A549 (cell line): ENCODE results near the gene ASTL. TPM values are rescaled to one million over a fixed set of nuclear protein-coding genes. Genes with fewer than 3 reads are reported as not detected.

Source experiments
- ATAC-seq, 2 experiments: fragments of 200-7000 bp in 1 of 2; fragments of >200 bp in 1 of 2; cut with Nextera tagmentation in 1 of 2; cut with Tn5 transposase in 1 of 2; 3 replicates each; pipeline versions ENCODE4 v1.8.0 to v1.9.1; 2018 to 2020; ENCODE audit warnings: mild to moderate bottlenecking in 1 of 2, moderate library complexity in 1 of 2
- CTCF ChIA-PET: fragments of 300-600 bp; sonication (Branson Sonifier 250); formaldehyde crosslinking; extraction: SDS; loops from one replicate; lab custom pipeline; 2021; ENCODE audit warnings: antibody characterized with exemption, inconsistent platforms; lab: Yijun Ruan, JAX
- POLR2A ChIA-PET: fragments of 350-600 bp; formaldehyde crosslinking; extraction: SDS; loops from one replicate; lab custom pipeline; 2021; ENCODE audit warnings: antibody characterized with exemption, inconsistent platforms; lab: Yijun Ruan, JAX
- DNase-seq, 2 experiments: peaks; one replicate each; pipeline versions ENCODE4 v3.0.0 to v3.0.0-alpha.2; 2011 to 2016; ENCODE audit warnings: low read depth in 1 of 2, low spot score in 1 of 2
- FAIRE-seq: peaks from 2 replicates; lab custom pipeline; 2011; peaks lifted over from hg19 to GRCh38; lab: Jason Lieb, UNC
- H3K27ac ChIP-seq, 2 experiments: fragments of >200 bp; sonication (Bioruptor Twin); formaldehyde crosslinking; 3 replicates each; pipeline ENCODE4 v1.5.1; 2016 to 2017
- H3K4me1 ChIP-seq: fragments of >200 bp; sonication (Bioruptor Twin); formaldehyde crosslinking; 3 replicates; pipeline ENCODE4 v1.6.1; 2016
- H3K4me2 ChIP-seq: fragments of >200 bp; sonication (Bioruptor Twin); formaldehyde crosslinking; 3 replicates; pipeline ENCODE4 v1.6.1; 2016
- H3K4me3 ChIP-seq: fragments of >200 bp; sonication (Bioruptor Twin); formaldehyde crosslinking; 3 replicates; pipeline ENCODE4 v1.5.1; 2016
- H3K9me3 ChIP-seq: fragments of >200 bp; sonication (Bioruptor Twin); formaldehyde crosslinking; 3 replicates; pipeline ENCODE4 v1.6.1; 2016
- CBX2 ChIP-seq: fragments of 200-600 bp; sonication (generic); IDR thresholded peaks from 2 replicates; pipeline ENCODE4 v1.6.1; 2016; ENCODE audit warnings: low read depth, mild to moderate bottlenecking, borderline replicate concordance
- EHF ChIP-seq: fragments of 250-450 bp; sonication (Bioruptor Pico); IDR thresholded peaks from 2 replicates; pipeline ENCODE4 v1.5.0; 2020; ENCODE audit warnings: mild to moderate bottlenecking
- FOSL2 ChIP-seq, 2 experiments: fragments of 450-650 bp in 1 of 2; fragments of >200 bp in 1 of 2; sonication (Bioruptor Twin) in 1 of 2; formaldehyde crosslinking; IDR thresholded peaks; 2 replicates each; pipeline versions ENCODE4 v1.5.0 to v1.6.1; 2016 to 2020; ENCODE audit warnings: mild to moderate bottlenecking in 1 of 2, moderate library complexity in 1 of 2
- FOXS1 ChIP-seq: fragments of 250-450 bp; sonication (Bioruptor Pico); IDR thresholded peaks from 2 replicates; pipeline ENCODE4 v1.5.0; 2020; ENCODE audit warnings: mild to moderate bottlenecking, moderate library complexity
- GATA3 ChIP-seq: IDR thresholded peaks from 2 replicates; pipeline ENCODE4 v1.6.1; 2012; ENCODE audit warnings: borderline replicate concordance
- HEYL ChIP-seq: fragments of 250-450 bp; sonication (Bioruptor Pico); IDR thresholded peaks from 2 replicates; pipeline ENCODE4 v1.8.0; 2021; ENCODE audit warnings: mild to moderate bottlenecking, moderate library complexity
- HOXA7 ChIP-seq: fragments of 250-450 bp; sonication (Bioruptor Pico); IDR thresholded peaks from 2 replicates; pipeline ENCODE4 v1.5.0; 2020; ENCODE audit warnings: mild to moderate bottlenecking, moderate library complexity
- HOXB5 ChIP-seq: fragments of 250-450 bp; sonication (Bioruptor Pico); IDR thresholded peaks from 2 replicates; pipeline ENCODE4 v1.5.0; 2020; ENCODE audit warnings: mild to moderate bottlenecking, moderate library complexity
- KDM1A ChIP-seq: fragments of 200-600 bp; sonication (generic); IDR thresholded peaks from 2 replicates; pipeline ENCODE4 v1.6.1; 2016; ENCODE audit warnings: low read depth, mild to moderate bottlenecking
- KDM5A ChIP-seq: fragments of 200-600 bp; sonication (generic); IDR thresholded peaks from 2 replicates; pipeline ENCODE4 v1.6.1; 2016; ENCODE audit warnings: antibody characterized with exemption, mild to moderate bottlenecking
- PHF8 ChIP-seq: fragments of 200-600 bp; sonication (generic); IDR thresholded peaks from 2 replicates; pipeline ENCODE4 v1.6.1; 2016; ENCODE audit warnings: low read depth, mild to moderate bottlenecking, antibody characterized with exemption, moderate library complexity, borderline replicate concordance
- POLR2A ChIP-seq: IDR thresholded peaks from 2 replicates; pipeline ENCODE4 v1.6.1; 2012; ENCODE audit warnings: mild to moderate bottlenecking, low read length
- POLR2AphosphoS2 ChIP-seq: conservative IDR thresholded peaks from 2 replicates; pipeline ENCODE4 v1.6.1; 2012; ENCODE audit warnings: low read length, improper control_type of control experiment, inconsistent platforms
- RNF2 ChIP-seq: fragments of 200-600 bp; sonication (generic); IDR thresholded peaks from 2 replicates; pipeline ENCODE4 v1.6.1; 2016; ENCODE audit warnings: low read depth, mild to moderate bottlenecking, antibody characterized with exemption, moderate library complexity, borderline replicate concordance
- TFCP2L1 ChIP-seq: fragments of 250-450 bp; sonication (Bioruptor Pico); IDR thresholded peaks from 2 replicates; pipeline ENCODE4 v1.5.0; 2021; ENCODE audit warnings: mild to moderate bottlenecking
- ZNF302 ChIP-seq: fragments of 250-450 bp; sonication (Bioruptor Pico); IDR thresholded peaks from 2 replicates; pipeline ENCODE4 v1.9.0; 2021; ENCODE audit warnings: inconsistent platforms, mild to moderate bottlenecking, moderate library complexity
- WGBS: methylation state at CpG from one replicate; pipeline ENCODE4 v1.1.6; 2017; ENCODE audit errors: missing lambda C conversion rate; 5-methylcytosine and 5-hydroxymethylcytosine counted together
- polyA plus RNA-seq, 4 experiments: library from polyadenylated mRNA; depleted of rRNA in 3 of 4; stranded (reverse); fragments of >200 nt; fragmentation: RNase III in 1 of 4; extraction: RNeasy Plus Mini Kit Qiagen cat#74134 plus additional on column Dnase treatment in 1 of 4; gene quantifications; 2 replicates in 3 of 4; 3 replicates in 1 of 4; pipeline ENCODE4 v1.2.3, GENCODE V29; 2011 to 2017
- TF ChIP-seq, protein P1 (sequence below): fragments of 200-600 bp; sonication (generic); IDR thresholded peaks from 2 replicates; pipeline ENCODE4 v1.6.1; 2016; ENCODE audit warnings: antibody characterized with exemption, mild to moderate bottlenecking, moderate library complexity
- TF ChIP-seq, protein P2 (sequence below): fragments of 250-450 bp; sonication (Bioruptor Pico); IDR thresholded peaks from 2 replicates; pipeline ENCODE4 v1.5.0; 2021; ENCODE audit warnings: mild to moderate bottlenecking, moderate library complexity, borderline replicate concordance
- TF ChIP-seq, protein P3 (sequence below): fragments of 150-350 bp; IDR thresholded peaks from 2 replicates; pipeline ENCODE4 v1.6.1; 2014; ENCODE audit warnings: low read depth, mild to moderate bottlenecking, low read length
- TF ChIP-seq, protein P4 (sequence below): IDR thresholded peaks from 2 replicates; pipeline ENCODE4 v1.6.1; 2012

ASTL gene
- polyA plus RNA-seq, 2 of the 4 experiments (the other 2 are of a cell fraction), result not detected

DNA sequence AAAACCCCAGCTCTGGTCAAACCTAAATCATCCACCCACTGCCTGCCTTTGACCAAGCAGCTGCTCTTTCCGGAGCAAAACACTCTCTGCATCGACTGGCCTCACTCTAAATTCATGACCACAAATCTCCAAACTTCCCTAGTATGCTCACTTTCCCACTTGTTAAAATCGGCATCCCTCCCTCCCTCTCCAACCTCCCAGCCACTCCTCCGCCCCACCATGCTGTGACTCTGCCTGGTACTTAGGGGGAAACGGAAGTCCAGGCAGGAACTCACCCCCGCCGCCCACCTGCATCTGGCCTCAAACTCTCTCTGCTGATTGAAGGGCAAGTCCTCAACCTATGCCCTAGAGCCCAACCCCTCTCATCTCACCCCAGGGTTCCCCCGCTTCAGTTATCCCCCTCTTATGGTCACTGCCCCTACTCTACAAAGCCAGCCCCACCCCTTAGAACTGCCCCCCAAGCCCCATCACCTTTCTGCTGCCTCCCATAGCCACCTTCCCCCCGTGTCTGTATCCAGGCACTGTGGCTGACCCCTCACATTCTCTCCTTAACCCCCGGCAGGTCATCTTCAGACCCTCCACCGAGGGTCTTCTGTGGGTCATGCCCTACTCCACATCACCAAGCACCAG is 18.1 kb downstream of the ASTL start:
- no peaks in the 10 kb centered on the region for H3K9me3 ChIP-seq
- H3K4me2 ChIP-seq, result no peak overlapping the region
- peaks cover 4% of the 10 kb centered on the region; the same call in 2 of the 3 replicates for H3K4me1 ChIP-seq
- ChIA-PET CTCF (interaction anchor here (0.8 to 1.6 kb wide), 2 partner anchors 54 to 98 kb away, joined by 3 to 5 read pairs; no protein-coding TSS in a partner anchor), POLR2A (no interaction called here)
- no peak for TF ChIP-seq FOXS1 (CRISPR knock-in tag)
- no peak for TF ChIP-seq KDM5A
- TF ChIP-seq FOSL2 (IDR thresholded peaks at IDR 0.05), result no peak
- no peak for TF ChIP-seq FOSL2 (CRISPR knock-in tag; IDR thresholded peaks at IDR 0.05)
- no peak for TF ChIP-seq GATA3
- TF ChIP-seq ZNF302 (CRISPR knock-in tag), result no peak
- TF ChIP-seq TFCP2L1 (CRISPR knock-in tag), result no peak
- TF ChIP-seq RNF2, result no peak
- no peak for TF ChIP-seq HOXB5
- no peak for TF ChIP-seq CBX2
- TF ChIP-seq, protein P1, sequence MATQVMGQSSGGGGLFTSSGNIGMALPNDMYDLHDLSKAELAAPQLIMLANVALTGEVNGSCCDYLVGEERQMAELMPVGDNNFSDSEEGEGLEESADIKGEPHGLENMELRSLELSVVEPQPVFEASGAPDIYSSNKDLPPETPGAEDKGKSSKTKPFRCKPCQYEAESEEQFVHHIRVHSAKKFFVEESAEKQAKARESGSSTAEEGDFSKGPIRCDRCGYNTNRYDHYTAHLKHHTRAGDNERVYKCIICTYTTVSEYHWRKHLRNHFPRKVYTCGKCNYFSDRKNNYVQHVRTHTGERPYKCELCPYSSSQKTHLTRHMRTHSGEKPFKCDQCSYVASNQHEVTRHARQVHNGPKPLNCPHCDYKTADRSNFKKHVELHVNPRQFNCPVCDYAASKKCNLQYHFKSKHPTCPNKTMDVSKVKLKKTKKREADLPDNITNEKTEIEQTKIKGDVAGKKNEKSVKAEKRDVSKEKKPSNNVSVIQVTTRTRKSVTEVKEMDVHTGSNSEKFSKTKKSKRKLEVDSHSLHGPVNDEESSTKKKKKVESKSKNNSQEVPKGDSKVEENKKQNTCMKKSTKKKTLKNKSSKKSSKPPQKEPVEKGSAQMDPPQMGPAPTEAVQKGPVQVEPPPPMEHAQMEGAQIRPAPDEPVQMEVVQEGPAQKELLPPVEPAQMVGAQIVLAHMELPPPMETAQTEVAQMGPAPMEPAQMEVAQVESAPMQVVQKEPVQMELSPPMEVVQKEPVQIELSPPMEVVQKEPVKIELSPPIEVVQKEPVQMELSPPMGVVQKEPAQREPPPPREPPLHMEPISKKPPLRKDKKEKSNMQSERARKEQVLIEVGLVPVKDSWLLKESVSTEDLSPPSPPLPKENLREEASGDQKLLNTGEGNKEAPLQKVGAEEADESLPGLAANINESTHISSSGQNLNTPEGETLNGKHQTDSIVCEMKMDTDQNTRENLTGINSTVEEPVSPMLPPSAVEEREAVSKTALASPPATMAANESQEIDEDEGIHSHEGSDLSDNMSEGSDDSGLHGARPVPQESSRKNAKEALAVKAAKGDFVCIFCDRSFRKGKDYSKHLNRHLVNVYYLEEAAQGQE, result no peak
- no peak for TF ChIP-seq POLR2A
- 40% methylated on average over 11 of the region's 11 CpGs for WGBS
- H3K4me3 ChIP-seq, result no peak overlapping the region
- no peak overlapping the region for H3K27ac ChIP-seq
- ATAC-seq (no peak), DNase-seq (no peak), FAIRE-seq (no peak)

DNA sequence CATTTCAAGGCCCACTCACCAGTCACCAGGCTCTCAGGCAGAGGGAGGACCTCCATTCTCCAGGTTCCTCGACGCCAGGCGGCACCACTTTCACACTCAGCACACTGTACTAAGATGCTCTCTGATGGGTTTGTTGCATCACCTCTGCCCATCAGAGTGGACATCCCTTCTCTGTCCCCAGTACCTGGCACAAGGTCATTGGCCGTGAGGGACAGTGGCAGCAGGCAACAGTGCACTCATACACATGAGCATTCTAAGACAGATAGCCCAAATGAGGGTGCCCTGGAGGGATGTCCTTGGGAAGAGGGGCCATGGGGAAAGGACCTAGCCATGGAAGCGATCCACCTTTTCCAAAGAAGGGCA is 18.9 kb downstream of the ASTL start:
- 76% methylated on average over 5 of the region's 5 CpGs for WGBS
- CTCF ChIA-PET, result interaction anchor here (1.6 to 9.6 kb wide), 5 partner anchors 18 to 127 kb away, joined by 5 to 126 read pairs (median 27); partner anchors contain the start of genes ANKRD36C and ASTL
- DNase-seq, result no peak
- Histone ChIP-seq H3K4me2 (no peak overlapping the region), H3K27ac (no peak overlapping the region), H3K4me3 (no peak overlapping the region)
- TF ChIP-seq CBX2 (no peak), HEYL (no peak), HOXB5 (no peak), EHF (CRISPR knock-in tag) (no peak), POLR2AphosphoS2 (no peak), KDM1A (no peak), RNF2 (no peak), HOXA7 (no peak), PHF8 (no peak), FOSL2 (IDR thresholded peaks at IDR 0.05) (no peak), FOSL2 (CRISPR knock-in tag; IDR thresholded peaks at IDR 0.05) (no peak)
- TF ChIP-seq, protein P2, sequence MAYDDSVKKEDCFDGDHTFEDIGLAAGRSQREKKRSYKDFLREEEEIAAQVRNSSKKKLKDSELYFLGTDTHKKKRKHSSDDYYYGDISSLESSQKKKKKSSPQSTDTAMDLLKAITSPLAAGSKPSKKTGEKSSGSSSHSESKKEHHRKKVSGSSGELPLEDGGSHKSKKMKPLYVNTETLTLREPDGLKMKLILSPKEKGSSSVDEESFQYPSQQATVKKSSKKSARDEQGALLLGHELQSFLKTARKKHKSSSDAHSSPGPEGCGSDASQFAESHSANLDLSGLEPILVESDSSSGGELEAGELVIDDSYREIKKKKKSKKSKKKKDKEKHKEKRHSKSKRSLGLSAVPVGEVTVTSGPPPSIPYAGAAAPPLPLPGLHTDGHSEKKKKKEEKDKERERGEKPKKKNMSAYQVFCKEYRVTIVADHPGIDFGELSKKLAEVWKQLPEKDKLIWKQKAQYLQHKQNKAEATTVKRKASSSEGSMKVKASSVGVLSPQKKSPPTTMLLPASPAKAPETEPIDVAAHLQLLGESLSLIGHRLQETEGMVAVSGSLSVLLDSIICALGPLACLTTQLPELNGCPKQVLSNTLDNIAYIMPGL (CRISPR knock-in tag), result no peak
- TF ChIP-seq, protein P3, sequence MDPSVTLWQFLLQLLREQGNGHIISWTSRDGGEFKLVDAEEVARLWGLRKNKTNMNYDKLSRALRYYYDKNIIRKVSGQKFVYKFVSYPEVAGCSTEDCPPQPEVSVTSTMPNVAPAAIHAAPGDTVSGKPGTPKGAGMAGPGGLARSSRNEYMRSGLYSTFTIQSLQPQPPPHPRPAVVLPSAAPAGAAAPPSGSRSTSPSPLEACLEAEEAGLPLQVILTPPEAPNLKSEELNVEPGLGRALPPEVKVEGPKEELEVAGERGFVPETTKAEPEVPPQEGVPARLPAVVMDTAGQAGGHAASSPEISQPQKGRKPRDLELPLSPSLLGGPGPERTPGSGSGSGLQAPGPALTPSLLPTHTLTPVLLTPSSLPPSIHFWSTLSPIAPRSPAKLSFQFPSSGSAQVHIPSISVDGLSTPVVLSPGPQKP, result no peak
- TF ChIP-seq, protein P4, sequence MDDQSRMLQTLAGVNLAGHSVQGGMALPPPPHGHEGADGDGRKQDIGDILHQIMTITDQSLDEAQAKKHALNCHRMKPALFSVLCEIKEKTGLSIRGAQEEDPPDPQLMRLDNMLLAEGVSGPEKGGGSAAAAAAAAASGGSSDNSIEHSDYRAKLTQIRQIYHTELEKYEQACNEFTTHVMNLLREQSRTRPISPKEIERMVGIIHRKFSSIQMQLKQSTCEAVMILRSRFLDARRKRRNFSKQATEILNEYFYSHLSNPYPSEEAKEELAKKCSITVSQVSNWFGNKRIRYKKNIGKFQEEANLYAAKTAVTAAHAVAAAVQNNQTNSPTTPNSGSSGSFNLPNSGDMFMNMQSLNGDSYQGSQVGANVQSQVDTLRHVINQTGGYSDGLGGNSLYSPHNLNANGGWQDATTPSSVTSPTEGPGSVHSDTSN, result no peak
- TF ChIP-seq, all 56 proteins: peak for 0
- POLR2A ChIA-PET, result interaction anchor here (0.6 kb wide), 1 partner anchor 201 kb away, joined by 5 read pairs; no protein-coding TSS in a partner anchor
- H3K4me1 ChIP-seq, result peaks cover 4% of the 10 kb centered on the region; the same call in 2 of the 3 replicates
- ATAC-seq, result no peak
- FAIRE-seq, result no peak
- H3K9me3 ChIP-seq, result no peaks in the 10 kb centered on the region
